Neural progenitor cell (in vitro differentiated cells): ENCODE results near the gene DUOX1. TPM values are rescaled to one million over a fixed set of nuclear protein-coding genes. Genes with fewer than 3 reads are reported as not detected.

Experiments used
- DNase-seq: peaks from one replicate; pipeline ENCODE4 v3.0.0-alpha.2; 2016; ENCODE audit warnings: low spot score
- H2AFZ ChIP-seq: fragments of 200-600 bp; sonication (generic); replicated peaks from 2 replicates; pipeline ENCODE4 v1.6.1; 2016; ENCODE audit warnings: antibody characterized with exemption
- H3F3A ChIP-seq: fragments of 200-600 bp; sonication (generic); 2 replicates; pipeline ENCODE4 v1.6.1; 2016; ENCODE audit warnings: antibody characterized with exemption, low read depth
- H3K27ac ChIP-seq: fragments of 200-600 bp; sonication (generic); 2 replicates; pipeline ENCODE4 v1.5.1; 2016; ENCODE audit warnings: mild to moderate bottlenecking
- H3K27me3 ChIP-seq: fragments of 200-600 bp; sonication (generic); 2 replicates; pipeline ENCODE4 v1.6.1; 2016; ENCODE audit warnings: mild to moderate bottlenecking, moderate library complexity
- H3K36me3 ChIP-seq: fragments of 200-600 bp; sonication (generic); 2 replicates; pipeline ENCODE4 v1.5.1; 2016
- H3K4me1 ChIP-seq: fragments of 200-600 bp; sonication (generic); 2 replicates; pipeline ENCODE4 v1.6.1; 2016; ENCODE audit warnings: mixed run types
- H3K4me2 ChIP-seq: fragments of 200-600 bp; sonication (generic); 2 replicates; pipeline ENCODE4 v1.6.1; 2016
- H3K4me3 ChIP-seq: fragments of 200-600 bp; sonication (generic); 2 replicates; pipeline ENCODE4 v1.5.1; 2016
- H3K79me2 ChIP-seq: fragments of 200-600 bp; sonication (generic); 2 replicates; pipeline ENCODE4 v1.6.1; 2016; ENCODE audit warnings: low read depth
- H3K9ac ChIP-seq: fragments of 200-600 bp; sonication (generic); 2 replicates; pipeline ENCODE4 v1.6.1; 2016
- H3K9me3 ChIP-seq: fragments of 200-600 bp; sonication (generic); 2 replicates; pipeline ENCODE4 v1.5.1; 2016; ENCODE audit warnings: low read depth
- H4K20me1 ChIP-seq: fragments of 200-600 bp; sonication (generic); 2 replicates; pipeline ENCODE4 v1.6.1; 2016; ENCODE audit warnings: low read depth
- H3K27ac Mint-ChIP-seq: 3 replicates; pipeline ENCODE4 v1.8.0; 2021; ENCODE audit warnings: mixed read lengths
- H3K27me3 Mint-ChIP-seq: 2 replicates; pipeline ENCODE4 v1.8.0; 2022; ENCODE audit warnings: low read depth, mild to moderate bottlenecking, inconsistent platforms, moderate library complexity, mixed read lengths; ENCODE audit not compliant: insufficient read depth
- H3K36me3 Mint-ChIP-seq: 3 replicates; pipeline ENCODE4 v1.8.0; 2021; ENCODE audit warnings: mixed read lengths
- H3K4me1 Mint-ChIP-seq: 3 replicates; pipeline ENCODE4 v1.8.0; 2021; ENCODE audit warnings: mixed read lengths
- H3K4me3 Mint-ChIP-seq: 3 replicates; pipeline ENCODE4 v1.8.0; 2021; ENCODE audit warnings: mild to moderate bottlenecking, moderate library complexity, mixed read lengths
- H3K9me3 Mint-ChIP-seq: 3 replicates; pipeline ENCODE4 v1.8.0; 2020; ENCODE audit warnings: mixed read lengths
- EZH2 ChIP-seq: fragments of 200-600 bp; sonication (generic); IDR thresholded peaks from 2 replicates; pipeline ENCODE4 v1.6.1; 2017; ENCODE audit warnings: antibody characterized with exemption, mild to moderate bottlenecking, moderate library complexity
- EZH2phosphoT487 ChIP-seq: fragments of 200-600 bp; sonication (generic); IDR thresholded peaks from 2 replicates; pipeline ENCODE4 v1.6.1; 2017; ENCODE audit warnings: antibody characterized with exemption
- total RNA-seq: library from RNA; depleted of rRNA; stranded (reverse); fragments of >200 nt; gene quantifications from 2 replicates; pipeline ENCODE4 v1.2.3, GENCODE V29; 2015; ENCODE audit warnings: low replicate concordance
- TF ChIP-seq, protein P1 (sequence below): fragments of 200-600 bp; sonication (generic); IDR thresholded peaks from 2 replicates; pipeline ENCODE4 v1.5.1; 2017; ENCODE audit warnings: antibody characterized with exemption, mild to moderate bottlenecking

The DUOX1 gene
- total RNA-seq, 1 donor from 2014 or later, result 0.30 TPM

DNA sequence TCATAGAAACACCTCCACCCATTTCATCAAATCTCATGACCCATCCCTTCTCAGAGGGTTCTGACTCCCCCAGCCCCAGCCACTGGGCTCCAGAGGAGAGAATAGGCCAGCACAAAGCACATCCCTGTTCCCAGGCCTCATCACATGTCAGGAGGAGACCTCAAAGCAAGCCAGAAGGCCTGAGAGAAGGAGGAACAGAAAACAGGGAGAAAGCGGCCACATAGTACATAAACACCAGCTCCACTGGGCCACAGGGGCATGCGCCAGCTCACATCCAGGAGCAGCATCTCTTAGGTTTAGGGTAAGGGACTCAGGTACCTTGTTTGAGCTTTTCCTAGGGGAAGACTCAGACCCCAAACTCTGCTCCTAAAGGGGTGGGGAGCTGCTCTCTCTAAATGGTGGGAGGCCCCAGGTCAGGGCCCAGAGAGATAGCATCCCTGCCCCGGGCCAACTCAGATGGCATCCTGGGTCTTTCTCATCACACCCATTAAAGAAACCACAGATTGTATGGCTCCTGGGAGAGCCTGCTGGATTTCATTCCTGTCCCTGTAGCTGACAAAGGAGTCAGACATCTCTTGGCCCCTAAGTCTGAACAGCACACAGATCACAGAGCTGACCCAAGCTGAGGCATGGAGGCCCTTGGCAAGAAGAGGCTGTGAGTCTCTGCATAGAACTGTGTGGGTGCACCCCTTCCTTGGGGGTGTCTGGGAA is 55.4 kb downstream of the DUOX1 start:
- no peak overlapping the region for H2AFZ ChIP-seq
- H3K9me3 ChIP-seq, result no peaks in the 10 kb centered on the region
- H3K27ac ChIP-seq, result no peak overlapping the region
- peak overlapping the region; percentile 99 for H3K4me3 Mint-ChIP-seq
- H3K27me3 Mint-ChIP-seq, result peaks cover 12% of the 10 kb centered on the region
- H3K4me1 Mint-ChIP-seq, result peaks cover 51% of the 10 kb centered on the region
- H3K9ac ChIP-seq, result no peak overlapping the region
- H3K4me2 ChIP-seq, result peak overlapping the region; percentile 87
- peaks cover 9% of the 10 kb centered on the region for H3F3A ChIP-seq
- H3K27ac Mint-ChIP-seq, result peak overlapping the region; percentile 27
- H3K36me3 Mint-ChIP-seq, result peaks cover 24% of the 10 kb centered on the region
- TF ChIP-seq, protein P1, sequence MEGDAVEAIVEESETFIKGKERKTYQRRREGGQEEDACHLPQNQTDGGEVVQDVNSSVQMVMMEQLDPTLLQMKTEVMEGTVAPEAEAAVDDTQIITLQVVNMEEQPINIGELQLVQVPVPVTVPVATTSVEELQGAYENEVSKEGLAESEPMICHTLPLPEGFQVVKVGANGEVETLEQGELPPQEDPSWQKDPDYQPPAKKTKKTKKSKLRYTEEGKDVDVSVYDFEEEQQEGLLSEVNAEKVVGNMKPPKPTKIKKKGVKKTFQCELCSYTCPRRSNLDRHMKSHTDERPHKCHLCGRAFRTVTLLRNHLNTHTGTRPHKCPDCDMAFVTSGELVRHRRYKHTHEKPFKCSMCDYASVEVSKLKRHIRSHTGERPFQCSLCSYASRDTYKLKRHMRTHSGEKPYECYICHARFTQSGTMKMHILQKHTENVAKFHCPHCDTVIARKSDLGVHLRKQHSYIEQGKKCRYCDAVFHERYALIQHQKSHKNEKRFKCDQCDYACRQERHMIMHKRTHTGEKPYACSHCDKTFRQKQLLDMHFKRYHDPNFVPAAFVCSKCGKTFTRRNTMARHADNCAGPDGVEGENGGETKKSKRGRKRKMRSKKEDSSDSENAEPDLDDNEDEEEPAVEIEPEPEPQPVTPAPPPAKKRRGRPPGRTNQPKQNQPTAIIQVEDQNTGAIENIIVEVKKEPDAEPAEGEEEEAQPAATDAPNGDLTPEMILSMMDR, result no peak
- TF ChIP-seq EZH2phosphoT487 (no peak), EZH2 (no peak)
- H3K4me3 ChIP-seq, result no peak overlapping the region
- peaks cover 73% of the 10 kb centered on the region for H3K79me2 ChIP-seq
- H3K27me3 ChIP-seq, result peaks cover 23% of the 10 kb centered on the region
- peaks cover 68% of the 10 kb centered on the region for H4K20me1 ChIP-seq
- peaks cover 44% of the 10 kb centered on the region for H3K4me1 ChIP-seq
- DNase-seq, result no peak
- peaks cover under 1% of the 10 kb centered on the region for H3K9me3 Mint-ChIP-seq
- no peaks in the 10 kb centered on the region for H3K36me3 ChIP-seq

DNA sequence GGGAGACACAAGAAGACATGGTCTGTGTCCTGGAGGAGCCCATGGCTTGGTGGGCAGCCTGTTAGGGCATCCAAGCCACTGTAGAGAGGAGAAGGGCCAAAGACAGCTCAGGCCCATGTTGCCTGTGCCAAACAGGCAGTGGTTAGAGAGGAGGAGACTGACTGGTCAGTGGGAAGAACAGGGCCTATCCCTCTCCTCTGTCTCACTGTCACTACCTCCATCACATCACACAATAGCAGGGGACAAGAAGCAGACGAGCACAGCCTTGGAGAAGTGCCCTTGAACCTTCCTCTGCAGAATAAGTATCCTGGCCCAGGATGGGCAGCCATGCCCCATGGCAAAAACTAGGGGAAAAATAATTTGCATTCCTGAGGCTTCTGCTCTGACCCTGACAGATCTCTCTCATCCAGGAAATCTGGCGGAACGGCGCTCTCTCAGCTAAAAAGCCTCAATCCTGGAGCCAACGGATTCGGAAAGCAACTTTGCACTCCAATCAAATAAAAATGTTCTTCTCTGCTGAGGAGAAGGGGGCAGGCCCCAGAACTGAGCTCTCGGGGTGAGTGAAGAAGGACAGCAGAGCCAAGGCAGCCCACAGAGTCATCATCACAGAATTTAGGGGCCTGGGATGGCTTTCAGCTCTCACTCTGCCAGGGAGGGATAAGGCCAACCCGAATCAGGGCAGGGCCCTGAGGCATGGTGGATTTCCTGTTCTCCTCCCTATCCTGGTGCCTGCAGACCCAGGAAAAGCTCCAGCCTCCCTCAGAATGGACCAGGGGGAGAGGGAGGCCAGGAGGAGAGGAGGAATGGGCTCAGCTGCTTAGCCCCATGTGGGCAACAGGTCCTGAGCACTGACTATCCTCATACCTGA is 56.3 kb downstream of the DUOX1 start:
- no peak overlapping the region for H3K9ac ChIP-seq
- peak overlapping the region; percentile 27 for H3K27ac Mint-ChIP-seq
- H3K4me1 Mint-ChIP-seq, result peaks cover 54% of the 10 kb centered on the region

GRCh38 chr15:45186771-45187577 is 57.2 kb downstream of the DUOX1 start:
- Histone ChIP-seq H3K27me3 (peaks cover 32% of the 10 kb centered on the region), H3K4me2 (peak overlapping the region; percentile 87), H3K9ac (peak overlapping the region; percentile 41), H3K36me3 (no peaks in the 10 kb centered on the region), H3F3A (peaks cover 9% of the 10 kb centered on the region), H3K9me3 (no peaks in the 10 kb centered on the region), H3K27ac (no peak overlapping the region), H3K4me1 (peaks cover 42% of the 10 kb centered on the region), H2AFZ (no peak overlapping the region), H3K4me3 (peak overlapping the region; percentile 66), H3K79me2 (peaks cover 55% of the 10 kb centered on the region), H4K20me1 (peaks cover 51% of the 10 kb centered on the region)
- Mint-ChIP-seq H3K4me1 (peaks cover 49% of the 10 kb centered on the region), H3K36me3 (peaks cover 14% of the 10 kb centered on the region), H3K27ac (peak overlapping the region; percentile 98), H3K9me3 (no peaks in the 10 kb centered on the region), H3K27me3 (peaks cover 14% of the 10 kb centered on the region), H3K4me3 (peak overlapping the region; percentile 99)
- peak; percentile 81 for DNase-seq
- TF ChIP-seq, protein P1, result no peak
- no peak for TF ChIP-seq EZH2phosphoT487

More for the DNA sequence above, 56.3 kb downstream of the DUOX1 start:
- H3K4me3 Mint-ChIP-seq, result peak overlapping the region; percentile 99
- no peaks in the 10 kb centered on the region for H3K9me3 Mint-ChIP-seq
- peaks cover 32% of the 10 kb centered on the region for H3K27me3 ChIP-seq
- H3K36me3 Mint-ChIP-seq, result peaks cover 19% of the 10 kb centered on the region
- H3K36me3 ChIP-seq, result no peaks in the 10 kb centered on the region
- H3F3A ChIP-seq, result peaks cover 9% of the 10 kb centered on the region
- peak overlapping the region; percentile 87 for H3K4me2 ChIP-seq
- H2AFZ ChIP-seq, result no peak overlapping the region
- DNase-seq, result no peak
- H3K79me2 ChIP-seq, result peaks cover 63% of the 10 kb centered on the region
- H3K27me3 Mint-ChIP-seq, result peaks cover 15% of the 10 kb centered on the region
- H3K27ac ChIP-seq, result no peak overlapping the region
- H3K4me1 ChIP-seq, result peaks cover 44% of the 10 kb centered on the region
- peaks cover 59% of the 10 kb centered on the region for H4K20me1 ChIP-seq
- peak overlapping the region; percentile 66 for H3K4me3 ChIP-seq
- H3K9me3 ChIP-seq, result no peaks in the 10 kb centered on the region
- TF ChIP-seq, protein P1, result no peak
- TF ChIP-seq EZH2 (no peak), EZH2phosphoT487 (no peak)
